OCI-LY1 (cell line): ENCODE results near the gene CCL1.
"Not testable (repeated sequence)": the region's sequence is repeated elsewhere in the genome, so short reads cannot be mapped to it uniquely, and the experiment has no call there.

ENCODE experiments used
- H2AFZ ChIP-seq: fragments of 200-600 bp; sonication (generic), shearing (Covaris generic); 2 replicates; pipeline ENCODE4 v1.6.0; 2014; ENCODE audit warnings: antibody characterized with exemption, mild to moderate bottlenecking, low read length
- H3F3A ChIP-seq: fragments of 200-600 bp; sonication (generic), shearing (Covaris generic); 2 replicates; pipeline ENCODE4 v1.6.0; 2014; ENCODE audit warnings: mild to moderate bottlenecking, antibody characterized with exemption, low read length, moderate library complexity; ENCODE audit not compliant: insufficient read depth
- H3K27ac ChIP-seq: fragments of 200-600 bp; sonication (generic); 2 replicates; pipeline ENCODE4 v1.5.1; 2014; ENCODE audit warnings: low read length, mixed run types, mild to moderate bottlenecking, low read depth; ENCODE audit not compliant: poor library complexity, severe bottlenecking
- H3K27me3 ChIP-seq: fragments of 200-600 bp; sonication (generic); 2 replicates; pipeline ENCODE4 v1.6.0; 2014; ENCODE audit warnings: antibody characterized with exemption, mild to moderate bottlenecking, low read length, moderate library complexity; ENCODE audit not compliant: insufficient read depth
- H3K36me3 ChIP-seq: fragments of 200-600 bp; sonication (generic); 2 replicates; pipeline ENCODE4 v1.6.1; 2014; ENCODE audit warnings: mild to moderate bottlenecking, antibody characterized with exemption, low read length, moderate library complexity, mixed read lengths; ENCODE audit not compliant: insufficient read depth
- H3K4me1 ChIP-seq: fragments of 200-600 bp; sonication (generic); 2 replicates; pipeline ENCODE4 v1.5.1; 2014; ENCODE audit warnings: mild to moderate bottlenecking, low read length, moderate library complexity; ENCODE audit not compliant: insufficient read depth, severe bottlenecking
- H3K4me2 ChIP-seq: fragments of 200-600 bp; sonication (generic), shearing (Covaris generic); 2 replicates; pipeline ENCODE4 v1.6.1; 2014; ENCODE audit warnings: low read length
- H3K4me3 ChIP-seq: fragments of 200-600 bp; sonication (generic); 2 replicates; pipeline ENCODE4 v1.5.1; 2014; ENCODE audit warnings: low read length, low read depth, mild to moderate bottlenecking, mixed read lengths; ENCODE audit not compliant: poor library complexity, severe bottlenecking
- H3K79me2 ChIP-seq: fragments of 200-600 bp; shearing (Covaris generic); 2 replicates; pipeline ENCODE4 v1.6.1; 2016; ENCODE audit warnings: mixed run types, low read length, mixed read lengths; ENCODE audit not compliant: insufficient read depth
- H3K9ac ChIP-seq: fragments of 200-600 bp; sonication (generic), shearing (Covaris generic); 2 replicates; pipeline ENCODE4 v1.6.1; 2014; ENCODE audit warnings: mild to moderate bottlenecking, low read length, mixed read lengths
- H3K9me2 ChIP-seq: fragments of 200-600 bp; sonication (generic), shearing (Covaris generic); 2 replicates; pipeline ENCODE4 v1.6.1; 2014; ENCODE audit warnings: low read depth, mild to moderate bottlenecking, low read length, mixed read lengths
- H3K9me3 ChIP-seq: fragments of 200-600 bp; shearing (Covaris generic); 2 replicates; pipeline ENCODE4 v1.6.1; 2014; ENCODE audit warnings: low read length, mixed read lengths
- H4K20me1 ChIP-seq: fragments of 200-600 bp; sonication (generic), shearing (Covaris generic); 2 replicates; pipeline ENCODE4 v1.6.0; 2016; ENCODE audit warnings: mild to moderate bottlenecking, low read length; ENCODE audit not compliant: insufficient read depth
- EZH2 ChIP-seq: fragments of 200-600 bp; sonication (generic), shearing (Covaris generic); IDR thresholded peaks from 2 replicates; pipeline ENCODE4 v1.8.0; 2017; ENCODE audit warnings: borderline replicate concordance, mixed run types, mild to moderate bottlenecking, antibody characterized with exemption, low read length, moderate library complexity, mixed read lengths
- TF ChIP-seq, protein P1 (sequence below): fragments of 200-600 bp; sonication (generic), shearing (Covaris generic); IDR thresholded peaks from 2 replicates; pipeline ENCODE4 v1.5.1; 2017; ENCODE audit warnings: mild to moderate bottlenecking, antibody characterized with exemption, low read length, moderate library complexity, mixed read lengths

The CCL1 gene

GRCh38 chr17:34341916-34342315 lies 21.1 kb downstream of the CCL1 start:
- H3K4me3 ChIP-seq = no peak overlapping the region
- H3K4me1 ChIP-seq = no peaks in the 10 kb centered on the region
- TF ChIP-seq, protein P1, sequence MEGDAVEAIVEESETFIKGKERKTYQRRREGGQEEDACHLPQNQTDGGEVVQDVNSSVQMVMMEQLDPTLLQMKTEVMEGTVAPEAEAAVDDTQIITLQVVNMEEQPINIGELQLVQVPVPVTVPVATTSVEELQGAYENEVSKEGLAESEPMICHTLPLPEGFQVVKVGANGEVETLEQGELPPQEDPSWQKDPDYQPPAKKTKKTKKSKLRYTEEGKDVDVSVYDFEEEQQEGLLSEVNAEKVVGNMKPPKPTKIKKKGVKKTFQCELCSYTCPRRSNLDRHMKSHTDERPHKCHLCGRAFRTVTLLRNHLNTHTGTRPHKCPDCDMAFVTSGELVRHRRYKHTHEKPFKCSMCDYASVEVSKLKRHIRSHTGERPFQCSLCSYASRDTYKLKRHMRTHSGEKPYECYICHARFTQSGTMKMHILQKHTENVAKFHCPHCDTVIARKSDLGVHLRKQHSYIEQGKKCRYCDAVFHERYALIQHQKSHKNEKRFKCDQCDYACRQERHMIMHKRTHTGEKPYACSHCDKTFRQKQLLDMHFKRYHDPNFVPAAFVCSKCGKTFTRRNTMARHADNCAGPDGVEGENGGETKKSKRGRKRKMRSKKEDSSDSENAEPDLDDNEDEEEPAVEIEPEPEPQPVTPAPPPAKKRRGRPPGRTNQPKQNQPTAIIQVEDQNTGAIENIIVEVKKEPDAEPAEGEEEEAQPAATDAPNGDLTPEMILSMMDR = no peak
- no peak for TF ChIP-seq EZH2
- no peaks in the 10 kb centered on the region for H4K20me1 ChIP-seq
- no peaks in the 10 kb centered on the region for H3F3A ChIP-seq
- no peaks in the 10 kb centered on the region for H3K36me3 ChIP-seq
- no peak overlapping the region for H2AFZ ChIP-seq
- no peaks in the 10 kb centered on the region for H3K79me2 ChIP-seq
- H3K27ac ChIP-seq = no peak overlapping the region
- H3K9me3 ChIP-seq = no peaks in the 10 kb centered on the region
- no peaks in the 10 kb centered on the region for H3K9me2 ChIP-seq
- no peak overlapping the region for H3K9ac ChIP-seq
- H3K27me3 ChIP-seq = no peaks in the 10 kb centered on the region
- H3K4me2 ChIP-seq = no peak overlapping the region

- Histone ChIP-seq H3K9me3 (no peaks in the 10 kb centered on the region), H3K9ac (no peak overlapping the region), H3F3A (no peaks in the 10 kb centered on the region), H3K4me1 (no peaks in the 10 kb centered on the region), H3K4me2 (no peak overlapping the region), H3K4me3 (no peak overlapping the region), H4K20me1 (no peaks in the 10 kb centered on the region), H3K79me2 (no peaks in the 10 kb centered on the region), H3K36me3 (no peaks in the 10 kb centered on the region), H2AFZ (no peak overlapping the region), H3K9me2 (no peaks in the 10 kb centered on the region), H3K27me3 (no peaks in the 10 kb centered on the region), H3K27ac (no peak overlapping the region)
- no peak for TF ChIP-seq EZH2
- TF ChIP-seq, protein P1 = no peak
These were observed 23.8 kb downstream of the CCL1 start for GRCh38 chr17:34339138-34339770.

DNA sequence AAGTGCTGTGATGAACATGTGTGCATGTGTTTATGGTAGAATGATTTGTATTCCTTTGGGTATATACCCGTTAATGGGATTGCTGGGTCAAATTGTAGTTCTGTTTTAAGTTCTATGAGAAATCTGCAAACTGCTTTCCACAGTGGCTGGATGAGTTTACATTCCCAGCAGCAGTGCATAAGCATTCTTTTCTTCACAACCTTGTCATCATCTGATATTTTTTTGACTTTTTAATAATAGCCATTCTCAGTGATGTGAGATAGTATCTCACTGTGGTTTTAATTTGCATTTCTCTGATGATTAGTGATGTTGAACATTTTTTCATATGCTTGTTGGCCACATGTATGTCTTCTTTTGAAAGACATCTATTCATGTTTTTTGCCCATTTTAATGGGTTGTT lies 25.3 kb downstream of the CCL1 start:
- Histone ChIP-seq H3K36me3 (no peaks in the 10 kb centered on the region), H3K9me2 (no peaks in the 10 kb centered on the region), H3K4me2 (no peak overlapping the region), H3K4me1 (no peaks in the 10 kb centered on the region), H3K27ac (no peak overlapping the region), H3K9me3 (no peaks in the 10 kb centered on the region), H3K9ac (no peak overlapping the region), H3K79me2 (no peaks in the 10 kb centered on the region), H3K4me3 (no peak overlapping the region), H2AFZ (no peak overlapping the region), H4K20me1 (no peaks in the 10 kb centered on the region), H3F3A (no peaks in the 10 kb centered on the region), H3K27me3 (no peaks in the 10 kb centered on the region)
- TF ChIP-seq, protein P1 = no peak

GRCh38 chr17:34327580-34327979 lies 35.5 kb downstream of the CCL1 start:
- H3K4me1 ChIP-seq, H2AFZ ChIP-seq, H3F3A ChIP-seq, H3K79me2 ChIP-seq, H3K9me2 ChIP-seq, H3K36me3 ChIP-seq, H4K20me1 ChIP-seq, H3K27me3 ChIP-seq, H3K4me3 ChIP-seq, H3K27ac ChIP-seq, H3K9me3 ChIP-seq, H3K4me2 ChIP-seq, H3K9ac ChIP-seq: not testable (repeated sequence)
